Lung (tissue), 12 donors: ENCODE measurements around the gene ZNF764. TPM values are rescaled to one million over a fixed set of nuclear protein-coding genes. Genes with fewer than 3 reads are reported as not detected.

Experiments
- ATAC-seq: fragments of 200-7000 bp; cut with Tn5 transposase; one replicate; pipeline ENCODE4 v1.9.1; 2020; ENCODE audit warnings: moderate number of reproducible peaks; ENCODE audit not compliant: insufficient read depth, low FRiP score
- DNase-seq, 3 donors: peaks; one replicate each; pipeline ENCODE4 v3.0.0-alpha.2; 2013 to 2017
- H3K27ac ChIP-seq, 2 donors: one replicate each; pipeline ENCODE4 v1.5.1; 2013; ENCODE audit warnings: mild to moderate bottlenecking in 2 of 2, moderate library complexity in 2 of 2, control low read depth in 1 of 2, inconsistent platforms in 1 of 2, low read depth in 1 of 2, low read length in 1 of 2
- H3K27me3 ChIP-seq, 3 donors: one replicate each; pipeline ENCODE4 v1.5.1; 2013; ENCODE audit warnings: low read length in 2 of 3; ENCODE audit not compliant: control insufficient read depth in 3 of 3, insufficient read depth in 3 of 3
- H3K36me3 ChIP-seq, 4 donors: one replicate each; pipeline ENCODE4 v1.5.1; 2013; ENCODE audit warnings: low read length in 4 of 4, mild to moderate bottlenecking in 1 of 4, moderate library complexity in 1 of 4; ENCODE audit not compliant: control insufficient read depth in 4 of 4, insufficient read depth in 4 of 4
- H3K4me1 ChIP-seq, 5 donors: one replicate each; pipeline ENCODE4 v1.5.1; 2013; ENCODE audit warnings: low read length in 5 of 5, mild to moderate bottlenecking in 2 of 5, moderate library complexity in 1 of 5; ENCODE audit not compliant: control insufficient read depth in 5 of 5, insufficient read depth in 5 of 5
- H3K4me3 ChIP-seq: one replicate; pipeline ENCODE4 v1.5.1; 2013; ENCODE audit warnings: mild to moderate bottlenecking, control low read depth, moderate library complexity
- H3K9ac ChIP-seq, 2 donors: one replicate each; pipeline ENCODE4 v1.5.1; 2013; ENCODE audit warnings: low read length in 2 of 2, control low read depth in 1 of 2; ENCODE audit not compliant: insufficient read depth in 1 of 2
- H3K9me3 ChIP-seq, 4 donors: one replicate each; pipeline ENCODE4 v1.5.1; 2013; ENCODE audit warnings: low read length in 3 of 4, mild to moderate bottlenecking in 1 of 4, moderate library complexity in 1 of 4; ENCODE audit not compliant: control insufficient read depth in 4 of 4, insufficient read depth in 3 of 4
- CTCF ChIP-seq: IDR thresholded peaks from 2 replicates; pipeline ENCODE4 v1.5.1; 2012; ENCODE audit warnings: mild to moderate bottlenecking; ENCODE audit errors: control extremely low read depth, extremely low read depth
- WGBS, 2 donors: extraction: QIAGEN DNeasy Blood & Tissue Kit; methylation state at CpG; one replicate each; pipeline ENCODE4 v1.1.7; 2013; 5-methylcytosine and 5-hydroxymethylcytosine counted together
- polyA plus RNA-seq, 2 donors: library from polyadenylated mRNA; stranded (reverse); fragments of 200-250 nt; gene quantifications; one replicate each; pipeline ENCODE4 v1.2.1, GENCODE V29; 2013
- total RNA-seq, 2 donors: library from RNA; depleted of rRNA in 1 of 2; stranded (reverse); fragments of >200 nt in 1 of 2; gene quantifications; one replicate each; pipeline ENCODE4 v1.2.1, GENCODE V29; 2014 to 2021
- donor health status: control.
- donor health status: control.
- donor health status: Bipolar disorder and iron deficiency.
- donor health status: healthy.
- donor health status: DM: yes; HTN: yes; CAD: no.

The ZNF764 gene
- total and polyA plus RNA-seq, 4 donors = 4.9 to 12.6 (median 8.3) TPM

- 87 to 100% methylated on average over 3 of the region's 3 CpGs for WGBS, 2 donors
- Histone ChIP-seq H3K27ac (no peak overlapping the region), H3K9ac (no peak overlapping the region), H3K4me3 (no peak overlapping the region), H3K36me3 (peaks cover 0 to 4% (median 0%) of the 10 kb centered on the region in 4 donors), H3K4me1 (peaks cover 5 to 18% (median 9%) of the 10 kb centered on the region in 5 donors), H3K9me3 (no peaks in the 10 kb centered on the region), H3K27me3 (no peaks in the 10 kb centered on the region)
- TF ChIP-seq CTCF = no peak
- ATAC-seq (no peak), DNase-seq (no peak)
These were observed 11.1 kb upstream of the ZNF764 start for GRCh38 chr16:30569281-30569680.

- no peak for TF ChIP-seq CTCF
- H3K4me1 ChIP-seq = peaks cover 5 to 18% (median 9%) of the 10 kb centered on the region in 5 donors
- H3K4me3 ChIP-seq = no peak overlapping the region
- H3K9ac ChIP-seq = peak overlapping the region in 1 of 2 donors; percentile 3
- DNase-seq (no peak), ATAC-seq (no peak)
- no peaks in the 10 kb centered on the region for H3K9me3 ChIP-seq
- peaks cover 0 to 4% (median 0%) of the 10 kb centered on the region in 4 donors for H3K36me3 ChIP-seq
- 28 to 57% methylated on average over 6 of the region's 6 CpGs for WGBS, 2 donors
- no peak overlapping the region for H3K27ac ChIP-seq
- no peaks in the 10 kb centered on the region for H3K27me3 ChIP-seq
These were observed 9.9 kb upstream of the ZNF764 start for GRCh38 chr16:30567991-30568638.

GRCh38 chr16:30567160-30567990, 9.2 kb upstream of the ZNF764 start:
- no peak for DNase-seq
- Histone ChIP-seq H3K36me3 (peaks cover 0 to 4% (median 0%) of the 10 kb centered on the region in 4 donors), H3K27ac (no peak overlapping the region), H3K4me3 (no peak overlapping the region), H3K27me3 (no peaks in the 10 kb centered on the region), H3K4me1 (peaks cover 5 to 15% (median 6%) of the 10 kb centered on the region in 5 donors), H3K9ac (no peak overlapping the region), H3K9me3 (no peaks in the 10 kb centered on the region)
- ATAC-seq = no peak
- TF ChIP-seq CTCF = no peak
- WGBS, 2 donors = 73 to 77% methylated on average over 14 of the region's 14 CpGs
